Gastroesophageal sphincter (tissue), 3 donors: Measurements from ENCODE around the gene ISYNA1.

Source experiments
- CTCF ChIP-seq, 4 experiments: fragments of 200-600 bp in 2 of 4; fragments of 450-650 bp in 2 of 4; sonication (generic) in 1 of 4; IDR thresholded peaks; one replicate each; pipeline ENCODE4 v1.5.1; 2017 to 2019; ENCODE audit warnings: antibody characterized with exemption in 4 of 4, mild to moderate bottlenecking in 2 of 4, moderate library complexity in 2 of 4
- POLR2A ChIP-seq, 2 donors: fragments of 450-650 bp; IDR thresholded peaks; one replicate each; pipeline ENCODE4 v1.6.1; 2017; ENCODE audit warnings: antibody characterized with exemption in 2 of 2, mild to moderate bottlenecking in 2 of 2, moderate library complexity in 1 of 2

GRCh38 chr19:18390065-18390907, 47.6 kb downstream of the ISYNA1 start:
- no peak for TF ChIP-seq POLR2A (IDR thresholded peaks at IDR 0.05)
- TF ChIP-seq CTCF (IDR thresholded peaks at IDR 0.05): no peak
